HG03432 (cell line): Measurements from ENCODE around the gene RPRD2.
"Not testable (repeated sequence)": the region's sequence is repeated elsewhere in the genome, so short reads cannot be mapped to it uniquely, and the experiment has no call there.

ENCODE experiments used
- ATAC-seq: cut with Tn5 transposase; IDR thresholded peaks from one replicate; pipeline ENCODE4 v1.9.1; 2021; ENCODE audit warnings: mild to moderate bottlenecking, moderate library complexity; ENCODE audit not compliant: unreplicated experiment

Gene RPRD2

GRCh38 chr1:150388241-150388640 lies 24.3 kb downstream of the RPRD2 start:
- no peak for ATAC-seq

GRCh38 chr1:150389650-150390049 lies 25.7 kb downstream of the RPRD2 start:
- no peak for ATAC-seq

- no peak for ATAC-seq
These were observed 28.7 kb downstream of the RPRD2 start for GRCh38 chr1:150392627-150393026.

GRCh38 chr1:150395115-150395514 lies 31.2 kb downstream of the RPRD2 start:
- ATAC-seq = not testable (repeated sequence)

GRCh38 chr1:150397392-150398032 lies 33.6 kb downstream of the RPRD2 start:
- no peak for ATAC-seq

- ATAC-seq = no peak
These were observed 40.5 kb downstream of the RPRD2 start for GRCh38 chr1:150404465-150404864.

- no peak for ATAC-seq
These were observed 41.7 kb downstream of the RPRD2 start for GRCh38 chr1:150405660-150406059.

- no peak for ATAC-seq
These were observed 42.5 kb downstream of the RPRD2 start for GRCh38 chr1:150406483-150406882.

GRCh38 chr1:150407330-150407729 lies 43.4 kb downstream of the RPRD2 start:
- ATAC-seq = no peak

GRCh38 chr1:150408800-150409199 lies 44.9 kb downstream of the RPRD2 start:
- no peak for ATAC-seq

- ATAC-seq = no peak
These were observed 45.8 kb downstream of the RPRD2 start for GRCh38 chr1:150409504-150410362.

GRCh38 chr1:150410582-150411101 lies 46.7 kb downstream of the RPRD2 start:
- no peak for ATAC-seq

- no peak for ATAC-seq
These were observed 50.6 kb downstream of the RPRD2 start for GRCh38 chr1:150414592-150414991.

- no peak for ATAC-seq
These were observed 51.9 kb downstream of the RPRD2 start for GRCh38 chr1:150415800-150416199.

- no peak for ATAC-seq
These were observed 56.8 kb downstream of the RPRD2 start for GRCh38 chr1:150420560-150421265.

- no peak for ATAC-seq
These were observed 58.6 kb downstream of the RPRD2 start for GRCh38 chr1:150422541-150422940.

- ATAC-seq = no peak
These were observed 65.9 kb downstream of the RPRD2 start for GRCh38 chr1:150429805-150430204.

GRCh38 chr1:150441121-150441520 lies 77.2 kb downstream of the RPRD2 start:
- no peak for ATAC-seq

GRCh38 chr1:150444232-150444631 lies 80.3 kb downstream of the RPRD2 start:
- no peak for ATAC-seq

GRCh38 chr1:150456146-150456647 lies 92.2 kb downstream of the RPRD2 start:
- ATAC-seq = no peak

GRCh38 chr1:150464422-150464826 lies 100.5 kb downstream of the RPRD2 start:
- no peak for ATAC-seq
